Measurements from ENCODE around the gene SRD5A3. TPM values are rescaled to one million over a fixed set of nuclear protein-coding genes. Genes with fewer than 3 reads are reported as not detected.

Gene SRD5A3
- total RNA-seq, 1 donor from 2014 or later = 22.7 TPM

DNA sequence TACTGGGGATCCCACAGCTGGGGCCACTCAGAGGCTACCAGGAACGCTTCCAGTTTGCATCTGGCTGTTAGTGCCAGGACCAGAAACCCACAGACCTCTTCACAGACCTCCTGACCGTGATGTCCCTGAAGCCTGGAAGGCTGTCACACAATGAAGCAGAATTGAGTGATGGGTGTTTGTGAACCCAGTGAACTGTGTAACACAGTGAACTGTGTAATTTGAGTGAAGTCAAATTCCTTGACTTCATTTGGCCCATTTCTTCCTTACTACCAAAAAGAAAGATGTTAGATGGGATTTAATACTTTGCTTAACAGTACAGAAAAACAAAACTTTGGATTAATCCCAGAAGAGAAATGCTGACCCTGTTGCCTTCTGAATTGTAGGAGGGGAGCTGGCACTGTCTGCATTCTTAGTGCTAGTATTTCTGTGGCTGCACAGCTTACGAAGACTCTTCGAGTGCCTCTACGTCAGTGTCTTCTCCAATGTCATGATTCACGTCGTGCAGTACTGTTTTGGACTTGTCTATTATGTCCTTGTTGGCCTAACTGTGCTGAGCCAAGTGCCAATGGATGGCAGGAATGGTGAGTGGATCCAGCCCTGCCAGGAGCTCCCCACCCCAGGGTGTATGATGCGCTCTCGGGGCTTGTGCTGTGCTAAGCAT is 17.8 kb downstream of the SRD5A3 start:
- peaks cover 14% of the 10 kb centered on the region for H3K36me3 Mint-ChIP-seq
- Histone ChIP-seq H3K36me3 (no peaks in the 10 kb centered on the region), H3K79me2 (ENCODE audit: low read depth) (no peaks in the 10 kb centered on the region), H3K4me1 (peaks cover 40% of the 10 kb centered on the region), H4K20me1 (ENCODE audit: low read depth) (no peaks in the 10 kb centered on the region), H3K9me3 (ENCODE audit: low read depth) (no peaks in the 10 kb centered on the region), H3K4me3 (no peak overlapping the region), H3F3A (ENCODE audit: low read depth) (peaks cover 29% of the 10 kb centered on the region), H3K9ac (no peak overlapping the region), H3K4me2 (no peak overlapping the region), H2AFZ (replicated peaks) (no peak overlapping the region), H3K27me3 (no peaks in the 10 kb centered on the region), H3K27ac (no peak overlapping the region)
- no peaks in the 10 kb centered on the region for H3K9me3 Mint-ChIP-seq
- peaks cover 3% of the 10 kb centered on the region for H3K27me3 Mint-ChIP-seq (ENCODE audit: insufficient read depth, low read depth)
- TF ChIP-seq, protein P1, sequence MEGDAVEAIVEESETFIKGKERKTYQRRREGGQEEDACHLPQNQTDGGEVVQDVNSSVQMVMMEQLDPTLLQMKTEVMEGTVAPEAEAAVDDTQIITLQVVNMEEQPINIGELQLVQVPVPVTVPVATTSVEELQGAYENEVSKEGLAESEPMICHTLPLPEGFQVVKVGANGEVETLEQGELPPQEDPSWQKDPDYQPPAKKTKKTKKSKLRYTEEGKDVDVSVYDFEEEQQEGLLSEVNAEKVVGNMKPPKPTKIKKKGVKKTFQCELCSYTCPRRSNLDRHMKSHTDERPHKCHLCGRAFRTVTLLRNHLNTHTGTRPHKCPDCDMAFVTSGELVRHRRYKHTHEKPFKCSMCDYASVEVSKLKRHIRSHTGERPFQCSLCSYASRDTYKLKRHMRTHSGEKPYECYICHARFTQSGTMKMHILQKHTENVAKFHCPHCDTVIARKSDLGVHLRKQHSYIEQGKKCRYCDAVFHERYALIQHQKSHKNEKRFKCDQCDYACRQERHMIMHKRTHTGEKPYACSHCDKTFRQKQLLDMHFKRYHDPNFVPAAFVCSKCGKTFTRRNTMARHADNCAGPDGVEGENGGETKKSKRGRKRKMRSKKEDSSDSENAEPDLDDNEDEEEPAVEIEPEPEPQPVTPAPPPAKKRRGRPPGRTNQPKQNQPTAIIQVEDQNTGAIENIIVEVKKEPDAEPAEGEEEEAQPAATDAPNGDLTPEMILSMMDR (IDR thresholded peaks at IDR 0.05) = no peak
- TF ChIP-seq EZH2 (IDR thresholded peaks at IDR 0.05) (no peak), EZH2phosphoT487 (IDR thresholded peaks at IDR 0.05) (no peak)
- H3K27ac Mint-ChIP-seq = peak overlapping the region; percentile 11
- no peak overlapping the region for H3K4me3 Mint-ChIP-seq
- H3K4me1 Mint-ChIP-seq = peaks cover 28% of the 10 kb centered on the region
- peak; percentile 26 for DNase-seq (ENCODE audit: low spot score)

DNA sequence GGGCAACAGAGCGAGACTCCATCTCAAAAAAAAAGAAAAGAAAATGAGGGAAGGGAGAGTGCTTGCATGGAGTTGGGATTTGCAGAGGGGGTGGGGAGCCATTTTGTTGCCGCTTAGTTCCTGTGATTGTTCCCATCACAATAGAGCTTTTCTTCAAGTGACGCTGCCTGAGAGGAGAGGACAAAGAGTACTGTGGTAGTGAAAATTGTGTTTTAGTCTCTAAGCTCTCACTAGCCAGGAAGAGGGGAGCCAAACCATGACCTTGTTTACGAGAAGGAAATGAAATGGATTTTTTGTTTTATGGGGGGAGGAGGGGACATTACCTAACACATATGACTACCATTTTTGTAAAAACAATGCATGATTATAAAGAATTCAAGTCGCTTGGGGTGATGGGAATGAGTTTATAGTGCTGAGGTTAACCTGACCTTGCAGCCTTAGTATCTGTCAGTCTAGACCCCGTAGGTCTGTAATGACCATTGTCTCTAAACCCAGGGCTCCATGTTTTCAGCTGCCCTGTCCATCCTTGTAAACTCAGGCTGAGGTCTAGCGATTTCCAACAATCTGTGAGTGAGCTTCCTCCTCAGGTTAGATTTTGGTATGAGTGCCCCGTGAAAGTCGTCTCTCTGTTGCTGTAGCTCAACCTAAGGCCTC is 18.8 kb downstream of the SRD5A3 start:
- Histone ChIP-seq H3F3A (ENCODE audit: low read depth) (peaks cover 29% of the 10 kb centered on the region), H3K27me3 (no peaks in the 10 kb centered on the region), H3K9me3 (ENCODE audit: low read depth) (no peaks in the 10 kb centered on the region), H3K36me3 (no peaks in the 10 kb centered on the region), H3K4me1 (peaks cover 40% of the 10 kb centered on the region), H3K27ac (no peak overlapping the region), H4K20me1 (ENCODE audit: low read depth) (no peaks in the 10 kb centered on the region), H3K79me2 (ENCODE audit: low read depth) (no peaks in the 10 kb centered on the region), H3K4me3 (peak overlapping the region; percentile 5), H3K4me2 (peak overlapping the region; percentile 69), H3K9ac (no peak overlapping the region), H2AFZ (replicated peaks) (no peak overlapping the region)
- TF ChIP-seq, protein P1 (IDR thresholded peaks at IDR 0.05) = no peak
- peak overlapping the region; percentile 24 for H3K27ac Mint-ChIP-seq
- H3K4me1 Mint-ChIP-seq = peaks cover 28% of the 10 kb centered on the region
- no peaks in the 10 kb centered on the region for H3K9me3 Mint-ChIP-seq
- peak; percentile 77 for DNase-seq (ENCODE audit: low spot score)
- H3K27me3 Mint-ChIP-seq (ENCODE audit: insufficient read depth, low read depth) = peaks cover 3% of the 10 kb centered on the region
- H3K4me3 Mint-ChIP-seq = no peak overlapping the region
- H3K36me3 Mint-ChIP-seq = peaks cover 15% of the 10 kb centered on the region

DNA sequence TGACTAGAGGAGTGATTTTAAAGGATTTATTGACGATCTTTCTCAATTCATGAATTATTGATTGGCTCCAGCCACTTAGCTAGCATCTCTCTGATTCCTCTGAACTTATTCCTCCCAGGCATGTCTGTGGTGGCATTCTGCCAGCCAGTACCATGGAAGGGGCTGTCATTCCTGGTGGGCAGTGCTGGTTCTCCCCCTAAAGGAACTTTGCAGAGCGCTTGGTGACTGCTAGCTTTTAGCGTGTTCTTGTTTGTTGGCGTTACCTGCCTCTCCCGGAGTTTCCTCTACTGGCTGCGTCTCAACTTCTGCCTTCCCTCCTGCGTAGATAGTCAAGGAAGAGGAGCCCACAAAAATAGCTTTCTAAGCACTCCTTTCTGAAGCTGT is 19.3 kb downstream of the SRD5A3 start:
- H3K27me3 Mint-ChIP-seq (ENCODE audit: insufficient read depth, low read depth) = peaks cover 6% of the 10 kb centered on the region

More for the DNA sequence above, 19.3 kb downstream of the SRD5A3 start:
- no peak for DNase-seq (ENCODE audit: low spot score)
- no peaks in the 10 kb centered on the region for H3K36me3 ChIP-seq
- Mint-ChIP-seq H3K36me3 (peaks cover 20% of the 10 kb centered on the region), H3K9me3 (no peaks in the 10 kb centered on the region), H3K4me3 (no peak overlapping the region), H3K27ac (no peak overlapping the region), H3K4me1 (peaks cover 28% of the 10 kb centered on the region)
- H3K79me2 ChIP-seq (ENCODE audit: low read depth) = no peaks in the 10 kb centered on the region
- no peaks in the 10 kb centered on the region for H4K20me1 ChIP-seq (ENCODE audit: low read depth)
- H3K27ac ChIP-seq = no peak overlapping the region
- H3F3A ChIP-seq (ENCODE audit: low read depth) = peaks cover 29% of the 10 kb centered on the region
- H2AFZ ChIP-seq (replicated peaks) = no peak overlapping the region
- peaks cover 40% of the 10 kb centered on the region for H3K4me1 ChIP-seq
- no peaks in the 10 kb centered on the region for H3K27me3 ChIP-seq
- H3K4me3 ChIP-seq = peak overlapping the region; percentile 5
- no peak for TF ChIP-seq EZH2 (IDR thresholded peaks at IDR 0.05)
- TF ChIP-seq, protein P1 (IDR thresholded peaks at IDR 0.05) = no peak
- TF ChIP-seq EZH2phosphoT487 (IDR thresholded peaks at IDR 0.05) = no peak
- no peaks in the 10 kb centered on the region for H3K9me3 ChIP-seq (ENCODE audit: low read depth)
- H3K4me2 ChIP-seq = peak overlapping the region; percentile 69
- no peak overlapping the region for H3K9ac ChIP-seq
